Liver (tissue), 3 donors: ENCODE measurements around the gene UBALD2.
A peak's percentile ranks its signal among the peaks of the same experiment; 100 is the strongest.

Experiments
- ATF3 ChIP-seq: IDR thresholded peaks from 2 replicates; pipeline ENCODE4 v1.6.1; 2016; ENCODE audit warnings: antibody characterized with exemption
- CTCF ChIP-seq: fragments of 150-350 bp; IDR thresholded peaks from 2 replicates; pipeline ENCODE4 v1.5.1; 2017; ENCODE audit warnings: improper control_type of control experiment, low read depth, low read length; ENCODE audit not compliant: missing input control
- EGR1 ChIP-seq, 2 donors: IDR thresholded peaks; 2 replicates each; pipeline ENCODE4 v1.6.1; 2016 to 2018; ENCODE audit warnings: antibody characterized with exemption in 2 of 2, low read depth in 2 of 2
- HNF4G ChIP-seq: IDR thresholded peaks from 2 replicates; pipeline ENCODE4 v1.6.1; 2016; ENCODE audit warnings: antibody characterized with exemption
- JUND ChIP-seq, 2 donors: IDR thresholded peaks; 2 replicates each; pipeline ENCODE4 v1.6.1; 2016; ENCODE audit warnings: antibody characterized with exemption in 2 of 2
- MAX ChIP-seq: IDR thresholded peaks from 2 replicates; pipeline ENCODE4 v1.6.1; 2016; ENCODE audit warnings: antibody characterized with exemption
- RAD21 ChIP-seq, 2 donors: IDR thresholded peaks; 2 replicates each; pipeline ENCODE4 v1.6.1; 2016; ENCODE audit warnings: antibody characterized with exemption in 2 of 2, mild to moderate bottlenecking in 2 of 2
- REST ChIP-seq: IDR thresholded peaks from 2 replicates; pipeline ENCODE4 v1.6.1; 2016; ENCODE audit warnings: antibody characterized with exemption, mild to moderate bottlenecking
- SP1 ChIP-seq: IDR thresholded peaks from 2 replicates; pipeline ENCODE4 v1.6.1; 2018; ENCODE audit warnings: antibody characterized with exemption, mild to moderate bottlenecking
- TAF1 ChIP-seq: conservative IDR thresholded peaks from 2 replicates; pipeline ENCODE4 v1.6.1; 2016; ENCODE audit warnings: antibody characterized with exemption, mild to moderate bottlenecking
- YY1 ChIP-seq: IDR thresholded peaks from 2 replicates; pipeline ENCODE4 v1.6.1; 2016; ENCODE audit warnings: antibody characterized with exemption, mild to moderate bottlenecking
- donor health status: healthy.
- donor health status: healthy.

- TF ChIP-seq CTCF = no peak
- TF ChIP-seq SP1 = peak; percentile 78
- TF ChIP-seq RAD21 (IDR thresholded peaks at IDR 0.05) = peak in 1 of 2 donors; percentile 37
- TF ChIP-seq REST = peak; percentile 11
- TF ChIP-seq TAF1 = no peak
- no peak for TF ChIP-seq EGR1 (IDR thresholded peaks at IDR 0.05; ENCODE audit: low read depth in 2 of 2)
- TF ChIP-seq YY1 = peak; percentile 31
- peak; percentile 59 to 69 for TF ChIP-seq JUND (IDR thresholded peaks at IDR 0.05)
- TF ChIP-seq HNF4G = no peak
- TF ChIP-seq MAX = peak; percentile 59
- no peak for TF ChIP-seq ATF3
Observed at GRCh38 chr17:76252040-76252954, 12.9 kb upstream of the UBALD2 start.
